MM.1S (cell line): Measurements from ENCODE around the gene CNPY1.

ENCODE experiments used
- DNase-seq: peaks from one replicate; pipeline ENCODE4 v3.0.0-alpha.2; 2015
- H2AFZ ChIP-seq: fragments of 300-600 bp; sonication (generic); 2 replicates; pipeline ENCODE4 v1.6.0; 2016; ENCODE audit warnings: antibody characterized with exemption, low read length
- H3F3A ChIP-seq: fragments of 300-600 bp; sonication (generic); 2 replicates; pipeline ENCODE4 v1.6.1; 2016; ENCODE audit warnings: mild to moderate bottlenecking, antibody characterized with exemption, low read length, moderate library complexity, mixed read lengths; ENCODE audit not compliant: insufficient read depth
- H3K27ac ChIP-seq: fragments of 300-600 bp; sonication (generic); 2 replicates; pipeline ENCODE4 v1.5.1; 2016; ENCODE audit warnings: mild to moderate bottlenecking, low read length
- H3K27me3 ChIP-seq: fragments of 300-600 bp; sonication (generic); replicated peaks from 2 replicates; pipeline ENCODE4 v1.6.0; 2016; ENCODE audit warnings: low read length; ENCODE audit not compliant: insufficient read depth
- H3K36me3 ChIP-seq: fragments of 300-600 bp; sonication (generic); replicated peaks from 2 replicates; pipeline ENCODE4 v1.6.1; 2016; ENCODE audit warnings: mild to moderate bottlenecking, low read length, mixed read lengths; ENCODE audit not compliant: insufficient read depth
- H3K4me1 ChIP-seq: fragments of 300-600 bp; sonication (generic); 2 replicates; pipeline ENCODE4 v1.6.1; 2016; ENCODE audit warnings: low read length, mixed read lengths
- H3K4me2 ChIP-seq: fragments of 300-600 bp; sonication (generic); 2 replicates; pipeline ENCODE4 v1.6.0; 2016; ENCODE audit warnings: low read depth, low read length
- H3K4me3 ChIP-seq: fragments of 300-600 bp; sonication (generic); 2 replicates; pipeline ENCODE4 v1.5.1; 2016; ENCODE audit warnings: low read length, mixed read lengths
- H3K79me2 ChIP-seq: fragments of 300-600 bp; sonication (generic); 2 replicates; pipeline ENCODE4 v1.6.1; 2016; ENCODE audit warnings: mixed run types, low read length, mixed read lengths
- H3K9ac ChIP-seq: fragments of 300-600 bp; sonication (generic); 2 replicates; pipeline ENCODE4 v1.6.1; 2016; ENCODE audit warnings: low read length, mixed read lengths
- H3K9me2 ChIP-seq: fragments of 300-600 bp; sonication (generic); replicated peaks from 2 replicates; pipeline ENCODE4 v1.6.1; 2016; ENCODE audit warnings: mild to moderate bottlenecking, low read length, mixed read lengths; ENCODE audit not compliant: insufficient read depth
- H3K9me3 ChIP-seq: fragments of 300-600 bp; sonication (generic); replicated peaks from 2 replicates; pipeline ENCODE4 v1.6.1; 2016; ENCODE audit warnings: mild to moderate bottlenecking, low read length, mixed read lengths; ENCODE audit not compliant: insufficient read depth
- H4K20me1 ChIP-seq: fragments of 300-600 bp; sonication (generic); 2 replicates; pipeline ENCODE4 v1.6.1; 2016; ENCODE audit warnings: mild to moderate bottlenecking, low read length, moderate library complexity, mixed read lengths; ENCODE audit not compliant: insufficient read depth
- CTCF ChIP-seq: fragments of 300-600 bp; sonication (generic); IDR thresholded peaks from 2 replicates; pipeline ENCODE4 v1.5.1; 2016; ENCODE audit warnings: antibody characterized with exemption, low read length, mixed read lengths
- EZH2 ChIP-seq: fragments of 300-600 bp; sonication (generic); optimal IDR thresholded peaks from 2 replicates; pipeline ENCODE3; 2017; ENCODE audit warnings: low read depth, mild to moderate bottlenecking, antibody characterized with exemption, low read length, mixed read lengths
- EZH2phosphoT487 ChIP-seq: fragments of 300-600 bp; sonication (generic); IDR thresholded peaks from 2 replicates; pipeline ENCODE4 v1.6.1; 2018; ENCODE audit warnings: antibody characterized with exemption, low read length

Gene CNPY1

GRCh38 chr7:155589001-155589980 lies 42.9 kb upstream of the CNPY1 start:
- H3K9ac ChIP-seq, result no peak overlapping the region
- no peaks in the 10 kb centered on the region for H4K20me1 ChIP-seq
- H3K4me1 ChIP-seq, result no peaks in the 10 kb centered on the region
- no peak overlapping the region for H3K27ac ChIP-seq
- no peaks in the 10 kb centered on the region for H3K36me3 ChIP-seq
- no peak overlapping the region for H2AFZ ChIP-seq
- peaks cover 51% of the 10 kb centered on the region for H3K27me3 ChIP-seq
- no peak overlapping the region for H3K4me2 ChIP-seq
- TF ChIP-seq EZH2 (no peak), EZH2phosphoT487 (no peak), CTCF (no peak)
- no peaks in the 10 kb centered on the region for H3K9me3 ChIP-seq
- H3K4me3 ChIP-seq, result no peak overlapping the region
- no peak for DNase-seq
- no peaks in the 10 kb centered on the region for H3K79me2 ChIP-seq
- no peaks in the 10 kb centered on the region for H3F3A ChIP-seq
- no peaks in the 10 kb centered on the region for H3K9me2 ChIP-seq

- H3K9me2 ChIP-seq, result no peaks in the 10 kb centered on the region
- H3K79me2 ChIP-seq, result no peaks in the 10 kb centered on the region
- H3K27ac ChIP-seq, result no peak overlapping the region
- no peak overlapping the region for H3K4me3 ChIP-seq
- H3K4me1 ChIP-seq, result no peaks in the 10 kb centered on the region
- no peaks in the 10 kb centered on the region for H3K36me3 ChIP-seq
- no peaks in the 10 kb centered on the region for H3F3A ChIP-seq
- no peak for DNase-seq
- H3K27me3 ChIP-seq, result peaks cover 56% of the 10 kb centered on the region
- no peak overlapping the region for H3K4me2 ChIP-seq
- no peaks in the 10 kb centered on the region for H4K20me1 ChIP-seq
- no peaks in the 10 kb centered on the region for H3K9me3 ChIP-seq
- TF ChIP-seq EZH2 (no peak), CTCF (no peak), EZH2phosphoT487 (no peak)
- H3K9ac ChIP-seq, result no peak overlapping the region
- H2AFZ ChIP-seq, result no peak overlapping the region
Observed at GRCh38 chr7:155588468-155588998, 42.2 kb upstream of the CNPY1 start.

- H3K4me2 ChIP-seq, result no peak overlapping the region
- H2AFZ ChIP-seq, result no peak overlapping the region
- TF ChIP-seq CTCF (no peak), EZH2 (no peak), EZH2phosphoT487 (no peak)
- peaks cover 60% of the 10 kb centered on the region for H3K27me3 ChIP-seq
- H3K4me1 ChIP-seq, result no peaks in the 10 kb centered on the region
- H3F3A ChIP-seq, result no peaks in the 10 kb centered on the region
- no peaks in the 10 kb centered on the region for H3K79me2 ChIP-seq
- no peak for DNase-seq
- H4K20me1 ChIP-seq, result no peaks in the 10 kb centered on the region
- H3K36me3 ChIP-seq, result no peaks in the 10 kb centered on the region
- no peak overlapping the region for H3K4me3 ChIP-seq
- no peak overlapping the region for H3K9ac ChIP-seq
- H3K27ac ChIP-seq, result no peak overlapping the region
- H3K9me3 ChIP-seq, result no peaks in the 10 kb centered on the region
- no peaks in the 10 kb centered on the region for H3K9me2 ChIP-seq
Observed at GRCh38 chr7:155587486-155587885, 41.1 kb upstream of the CNPY1 start.
